Suprapubic skin (tissue), 3 donors: ENCODE results near the gene GEMIN8.

Experiments used
- CTCF ChIP-seq, 2 donors: fragments of 200-600 bp in 1 of 2; fragments of 450-650 bp in 1 of 2; sonication (generic) in 1 of 2; IDR thresholded peaks; one replicate each; pipeline ENCODE4 v1.5.1; 2016 to 2019; ENCODE audit warnings: antibody characterized with exemption in 2 of 2, mild to moderate bottlenecking in 1 of 2, moderate library complexity in 1 of 2
- POLR2A ChIP-seq, 2 donors: fragments of 450-650 bp; IDR thresholded peaks; one replicate each; pipeline ENCODE4 v1.6.1; 2017; ENCODE audit warnings: antibody characterized with exemption in 2 of 2, mild to moderate bottlenecking in 2 of 2, moderate library complexity in 2 of 2

- no peak for TF ChIP-seq CTCF (IDR thresholded peaks at IDR 0.05)
- TF ChIP-seq POLR2A (IDR thresholded peaks at IDR 0.05), result no peak
These were observed 8.8 kb upstream of the GEMIN8 start for GRCh38 chrX:14038375-14039085.
